ENCODE data around the gene ACVRL1.

ACVRL1 gene

GRCh38 chr12:51864833-51865670 lies 42.3 kb upstream of the ACVRL1 start:
- peak overlapping the region; percentile 28 for H3K56ac ChIP-seq (ENCODE audit: low read length)
- H3K23ac ChIP-seq (ENCODE audit: low read length), result no peak overlapping the region
- no peak overlapping the region for H3K27ac ChIP-seq (ENCODE audit: low read depth, low read length)
- no peak overlapping the region for H2BK120ac ChIP-seq (ENCODE audit: low read depth, low read length)
- H2BK15ac ChIP-seq (replicated peaks; ENCODE audit: low read depth), result no peak overlapping the region
- H3K79me2 ChIP-seq (ENCODE audit: control insufficient read depth, insufficient read depth, low read length), result no peaks in the 10 kb centered on the region
- peak overlapping the region; percentile 60 for H3K9ac ChIP-seq (ENCODE audit: low read length)
- peaks cover 3% of the 10 kb centered on the region for H3K27me3 ChIP-seq (ENCODE audit: insufficient read depth, low read length, poor library complexity)
- WGBS (ENCODE audit: extremely low coverage, insufficient coverage, low lambda C conversion rate), result no CpG with 5 or more reads among the region's 12 CpGs
- no peak overlapping the region for H3K4me3 ChIP-seq (ENCODE audit: low read length)
- H3K79me1 ChIP-seq (ENCODE audit: low read length), result no peaks in the 10 kb centered on the region
- H4K5ac ChIP-seq (ENCODE audit: low read length), result no peak overlapping the region
- peak; percentile 21 for DNase-seq
- no peaks in the 10 kb centered on the region for H3K36me3 ChIP-seq (ENCODE audit: control insufficient read depth, insufficient read depth, low read length)
- peak overlapping the region; percentile 2 for H3K4me2 ChIP-seq (ENCODE audit: low read length)
- H3K18ac ChIP-seq (ENCODE audit: low read length), result no peak overlapping the region
- no peak overlapping the region for H3K4ac ChIP-seq (ENCODE audit: low read depth, low read length)
- no peak overlapping the region for H2AK5ac ChIP-seq (ENCODE audit: low read length)
- no peak overlapping the region for H2BK5ac ChIP-seq (ENCODE audit: low read length)
- H4K8ac ChIP-seq (ENCODE audit: low read depth, low read length), result no peak overlapping the region
- peaks cover 6% of the 10 kb centered on the region for H3K4me1 ChIP-seq (ENCODE audit: control insufficient read depth, low read depth, low read length)

DNA sequence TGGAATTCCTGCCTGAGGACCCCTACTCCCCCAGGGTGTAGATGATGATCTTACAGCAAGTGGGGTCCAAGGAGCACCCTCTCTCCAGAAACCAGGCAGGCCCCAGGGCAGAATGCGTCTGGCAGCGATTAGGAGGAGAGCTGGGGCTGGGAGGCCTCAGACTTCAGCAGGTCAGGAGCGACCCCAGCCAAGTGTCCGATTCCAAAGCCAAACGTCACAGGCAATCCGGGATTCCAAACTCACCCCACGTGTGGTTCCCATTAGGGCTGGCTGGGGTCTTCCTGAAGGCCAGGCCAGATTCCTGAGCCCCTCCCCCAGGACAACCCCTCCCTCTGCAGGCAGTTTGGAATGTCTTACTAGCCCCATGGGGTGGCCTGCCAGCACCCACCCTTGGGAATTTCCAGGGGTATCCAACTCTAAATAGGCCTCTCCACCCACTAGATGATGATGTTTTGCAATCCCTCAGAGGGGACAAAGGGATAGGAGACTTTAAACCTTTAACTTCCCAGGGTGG lies 41.5 kb upstream of the ACVRL1 start:
- Histone ChIP-seq H2BK5ac (ENCODE audit: low read length) (no peak overlapping the region), H3K23ac (ENCODE audit: low read length) (no peak overlapping the region), H3K27ac (ENCODE audit: low read depth, low read length) (no peak overlapping the region), H3K18ac (ENCODE audit: low read length) (no peak overlapping the region), H4K8ac (ENCODE audit: low read depth, low read length) (no peak overlapping the region), H3K4me2 (ENCODE audit: low read length) (no peak overlapping the region), H4K5ac (ENCODE audit: low read length) (no peak overlapping the region), H2BK120ac (ENCODE audit: low read depth, low read length) (no peak overlapping the region), H3K9ac (ENCODE audit: low read length) (no peak overlapping the region), H3K36me3 (ENCODE audit: control insufficient read depth, insufficient read depth, low read length) (no peaks in the 10 kb centered on the region), H3K27me3 (ENCODE audit: insufficient read depth, low read length, poor library complexity) (peaks cover 5% of the 10 kb centered on the region), H3K4ac (ENCODE audit: low read depth, low read length) (no peak overlapping the region), H2AK5ac (ENCODE audit: low read length) (no peak overlapping the region), H3K4me1 (ENCODE audit: control insufficient read depth, low read depth, low read length) (peaks cover 6% of the 10 kb centered on the region), H3K4me3 (ENCODE audit: low read length) (no peak overlapping the region), H3K79me2 (ENCODE audit: control insufficient read depth, insufficient read depth, low read length) (no peaks in the 10 kb centered on the region), H2BK15ac (replicated peaks; ENCODE audit: low read depth) (no peak overlapping the region), H3K79me1 (ENCODE audit: low read length) (no peaks in the 10 kb centered on the region), H3K56ac (ENCODE audit: low read length) (no peak overlapping the region)
- WGBS (ENCODE audit: extremely low coverage, insufficient coverage, low lambda C conversion rate), result no CpG with 5 or more reads among the region's 7 CpGs
- peak; percentile 31 for DNase-seq

DNA sequence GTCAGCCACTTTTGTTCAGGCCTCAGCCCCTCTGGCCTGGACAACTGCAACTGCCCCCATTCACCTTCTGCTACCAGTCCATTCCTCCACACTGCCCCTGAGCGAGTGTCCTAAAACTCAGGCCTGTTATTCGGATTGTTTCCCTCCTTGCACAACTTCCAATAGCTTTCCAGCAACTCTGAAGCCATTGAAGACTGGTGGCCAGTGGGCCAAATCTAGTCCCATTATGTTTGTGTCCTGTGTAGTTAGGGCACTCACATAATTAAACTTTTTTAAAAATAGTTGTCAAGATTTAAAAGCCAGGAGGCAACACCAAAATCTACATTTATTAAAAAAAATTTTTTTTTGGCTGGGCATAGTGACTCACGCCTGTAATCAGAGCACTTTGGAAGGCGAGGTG lies 41.0 kb upstream of the ACVRL1 start:
- Histone ChIP-seq H3K79me1 (ENCODE audit: low read length) (no peaks in the 10 kb centered on the region), H2BK120ac (ENCODE audit: low read depth, low read length) (no peak overlapping the region), H3K18ac (ENCODE audit: low read length) (no peak overlapping the region), H2AK5ac (ENCODE audit: low read length) (no peak overlapping the region), H3K27ac (ENCODE audit: low read depth, low read length) (no peak overlapping the region), H3K56ac (ENCODE audit: low read length) (no peak overlapping the region), H3K9ac (ENCODE audit: low read length) (no peak overlapping the region), H4K5ac (ENCODE audit: low read length) (no peak overlapping the region), H3K27me3 (ENCODE audit: insufficient read depth, low read length, poor library complexity) (peaks cover 5% of the 10 kb centered on the region), H3K36me3 (ENCODE audit: control insufficient read depth, insufficient read depth, low read length) (no peaks in the 10 kb centered on the region), H2BK15ac (replicated peaks; ENCODE audit: low read depth) (no peak overlapping the region), H2BK5ac (ENCODE audit: low read length) (no peak overlapping the region), H4K8ac (ENCODE audit: low read depth, low read length) (no peak overlapping the region), H3K4me3 (ENCODE audit: low read length) (no peak overlapping the region), H3K23ac (ENCODE audit: low read length) (no peak overlapping the region), H3K4me2 (ENCODE audit: low read length) (no peak overlapping the region), H3K4me1 (ENCODE audit: control insufficient read depth, low read depth, low read length) (peaks cover 6% of the 10 kb centered on the region), H3K79me2 (ENCODE audit: control insufficient read depth, insufficient read depth, low read length) (no peaks in the 10 kb centered on the region), H3K4ac (ENCODE audit: low read depth, low read length) (no peak overlapping the region)
- no CpG with 5 or more reads among the region's 4 CpGs for WGBS (ENCODE audit: extremely low coverage, insufficient coverage, low lambda C conversion rate)
- no peak for DNase-seq

- Histone ChIP-seq H2BK15ac (replicated peaks; ENCODE audit: low read depth) (no peak overlapping the region), H2BK5ac (ENCODE audit: low read length) (no peak overlapping the region), H3K9ac (ENCODE audit: low read length) (no peak overlapping the region), H3K27ac (ENCODE audit: low read depth, low read length) (no peak overlapping the region), H4K8ac (ENCODE audit: low read depth, low read length) (no peak overlapping the region), H3K18ac (ENCODE audit: low read length) (no peak overlapping the region), H3K4ac (ENCODE audit: low read depth, low read length) (no peak overlapping the region), H3K4me1 (ENCODE audit: control insufficient read depth, low read depth, low read length) (peaks cover 6% of the 10 kb centered on the region), H2AK5ac (ENCODE audit: low read length) (no peak overlapping the region), H3K27me3 (ENCODE audit: insufficient read depth, low read length, poor library complexity) (peaks cover 5% of the 10 kb centered on the region), H3K79me1 (ENCODE audit: low read length) (no peaks in the 10 kb centered on the region), H3K79me2 (ENCODE audit: control insufficient read depth, insufficient read depth, low read length) (no peaks in the 10 kb centered on the region), H2BK120ac (ENCODE audit: low read depth, low read length) (no peak overlapping the region), H3K4me2 (ENCODE audit: low read length) (no peak overlapping the region), H3K23ac (ENCODE audit: low read length) (no peak overlapping the region), H3K4me3 (ENCODE audit: low read length) (no peak overlapping the region), H3K36me3 (ENCODE audit: control insufficient read depth, insufficient read depth, low read length) (no peaks in the 10 kb centered on the region), H4K5ac (ENCODE audit: low read length) (no peak overlapping the region), H3K56ac (ENCODE audit: low read length) (no peak overlapping the region)
- WGBS (ENCODE audit: extremely low coverage, insufficient coverage, low lambda C conversion rate), result no CpG with 5 or more reads among the region's 8 CpGs
- DNase-seq, result no peak
Observed at GRCh38 chr12:51866762-51867161, 40.5 kb upstream of the ACVRL1 start.

DNA sequence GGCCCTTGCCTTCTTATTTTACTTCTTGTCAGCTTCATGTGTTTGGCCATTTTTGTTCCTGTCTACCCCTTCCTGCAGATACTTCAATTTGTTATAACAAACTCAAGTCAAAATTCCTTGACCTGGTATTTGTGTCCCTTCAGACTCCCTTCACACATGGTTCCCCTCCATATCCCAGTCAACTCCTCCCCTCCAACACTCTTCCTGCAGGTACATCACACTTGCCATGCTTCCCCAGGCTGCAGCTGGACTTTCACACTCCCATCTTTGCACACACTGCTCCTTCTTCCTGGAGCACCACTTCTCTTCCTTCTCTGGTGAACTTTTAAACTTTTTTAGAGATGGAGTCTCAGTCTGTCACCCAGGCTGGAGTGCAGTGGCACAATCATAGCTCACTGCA lies 39.9 kb upstream of the ACVRL1 start:
- Histone ChIP-seq H2BK120ac (ENCODE audit: low read depth, low read length) (no peak overlapping the region), H3K4me2 (ENCODE audit: low read length) (no peak overlapping the region), H3K23ac (ENCODE audit: low read length) (no peak overlapping the region), H3K56ac (ENCODE audit: low read length) (no peak overlapping the region), H3K36me3 (ENCODE audit: control insufficient read depth, insufficient read depth, low read length) (no peaks in the 10 kb centered on the region), H3K4me3 (ENCODE audit: low read length) (no peak overlapping the region), H3K4me1 (ENCODE audit: control insufficient read depth, low read depth, low read length) (peaks cover 6% of the 10 kb centered on the region), H4K8ac (ENCODE audit: low read depth, low read length) (no peak overlapping the region), H3K79me1 (ENCODE audit: low read length) (no peaks in the 10 kb centered on the region), H2AK5ac (ENCODE audit: low read length) (no peak overlapping the region), H2BK5ac (ENCODE audit: low read length) (no peak overlapping the region), H2BK15ac (replicated peaks; ENCODE audit: low read depth) (no peak overlapping the region), H3K27me3 (ENCODE audit: insufficient read depth, low read length, poor library complexity) (peaks cover 5% of the 10 kb centered on the region), H3K9ac (ENCODE audit: low read length) (no peak overlapping the region), H3K79me2 (ENCODE audit: control insufficient read depth, insufficient read depth, low read length) (no peaks in the 10 kb centered on the region), H3K27ac (ENCODE audit: low read depth, low read length) (no peak overlapping the region), H3K4ac (ENCODE audit: low read depth, low read length) (no peak overlapping the region), H4K5ac (ENCODE audit: low read length) (no peak overlapping the region), H3K18ac (ENCODE audit: low read length) (no peak overlapping the region)
- DNase-seq, result no peak

All from mesendoderm (in vitro differentiated cells).